SK-N-SH (cell line): ENCODE data around the gene GPR137B. TPM values are rescaled to one million over a fixed set of nuclear protein-coding genes. Genes with fewer than 3 reads are reported as not detected.

ENCODE experiments used
- CTCF ChIA-PET: fragments of 300-600, 350-600 bp; formaldehyde crosslinking; extraction: SDS; loops from one replicate; lab custom pipeline; 2021; lab: Yijun Ruan, JAX
- POLR2A ChIA-PET: fragments of 350-600 bp; sonication (Branson Sonifier 250); formaldehyde crosslinking; extraction: SDS; loops from one replicate; lab custom pipeline; 2020; ENCODE audit warnings: antibody characterized with exemption, inconsistent platforms; lab: Yijun Ruan, JAX
- DNase-seq: peaks from one replicate; pipeline ENCODE4 v3.0.0; 2012
- H2AFZ ChIP-seq: fragments of 200-600 bp; sonication (generic); 2 replicates; pipeline ENCODE4 v1.8.1; 2016; ENCODE audit warnings: antibody characterized with exemption, mild to moderate bottlenecking, low read depth
- H3F3A ChIP-seq: fragments of 200-600 bp; sonication (generic); replicated peaks from 2 replicates; pipeline ENCODE3; 2016; ENCODE audit warnings: antibody characterized with exemption, mild to moderate bottlenecking; ENCODE audit not compliant: insufficient read depth
- H3K27ac ChIP-seq, 2 experiments: fragments of 200-500 bp in 1 of 2; fragments of 200-600 bp in 1 of 2; sonication (Bioruptor generic) in 1 of 2; sonication (generic), shearing (Covaris generic) in 1 of 2; 2 replicates each; pipeline versions ENCODE4 v1.5.1 to v1.6.1; 2014 to 2016; ENCODE audit warnings: low read depth in 2 of 2, inconsistent platforms in 1 of 2, low read length in 1 of 2, mild to moderate bottlenecking in 1 of 2, mixed read lengths in 1 of 2
- H3K27me3 ChIP-seq: fragments of 200-600 bp; sonication (generic), shearing (Covaris generic); 2 replicates; pipeline ENCODE4 v1.6.1; 2016; ENCODE audit warnings: mixed run types; ENCODE audit not compliant: insufficient read depth
- H3K36me3 ChIP-seq, 2 experiments: fragments of 200-500 bp in 1 of 2; fragments of 200-600 bp in 1 of 2; sonication (Bioruptor generic) in 1 of 2; sonication (generic) in 1 of 2; replicated peaks in 1 of 2; 2 replicates each; pipeline versions ENCODE3 to v1.5.1; 2014 to 2016; ENCODE audit warnings: low read length in 1 of 2, mild to moderate bottlenecking in 1 of 2; ENCODE audit not compliant: insufficient read depth in 2 of 2, control insufficient read depth in 1 of 2
- H3K4me1 ChIP-seq, 2 experiments: fragments of 200-500 bp in 1 of 2; fragments of 200-600 bp in 1 of 2; sonication (Bioruptor generic) in 1 of 2; sonication (generic), shearing (Covaris generic) in 1 of 2; 2 replicates each; pipeline versions ENCODE4 v1.5.1 to v1.6.1; 2014 to 2016; ENCODE audit warnings: low read depth in 1 of 2, low read length in 1 of 2, mixed run types in 1 of 2; ENCODE audit not compliant: insufficient read depth in 2 of 2, control insufficient read depth in 1 of 2
- H3K4me2 ChIP-seq: fragments of 200-600 bp; sonication (generic), shearing (Covaris generic); 2 replicates; pipeline ENCODE4 v1.6.1; 2017; ENCODE audit warnings: mixed run types
- H3K4me3 ChIP-seq, 2 experiments: fragments of 200-500 bp in 1 of 2; fragments of 200-600 bp in 1 of 2; sonication (Bioruptor generic) in 1 of 2; sonication (generic), shearing (Covaris generic) in 1 of 2; 2 replicates each; pipeline versions ENCODE4 v1.5.1 to v1.8.1; 2014 to 2016; ENCODE audit warnings: low read depth in 2 of 2, inconsistent platforms in 1 of 2, low read length in 1 of 2, mild to moderate bottlenecking in 1 of 2, mixed read lengths in 1 of 2, moderate library complexity in 1 of 2
- H3K79me2 ChIP-seq: fragments of 200-600 bp; sonication (generic); 2 replicates; pipeline ENCODE4 v1.8.1; 2017; ENCODE audit warnings: mild to moderate bottlenecking; ENCODE audit not compliant: insufficient read depth
- H3K9ac ChIP-seq: fragments of 200-600 bp; sonication (generic); 2 replicates; pipeline ENCODE4 v1.6.1; 2017; ENCODE audit warnings: mixed run types
- H3K9me2 ChIP-seq: fragments of 200-600 bp; sonication (generic); 2 replicates; pipeline ENCODE4 v1.6.1; 2017; ENCODE audit warnings: mixed run types
- H3K9me3 ChIP-seq: fragments of 200-600 bp; sonication (generic); 2 replicates; pipeline ENCODE4 v1.6.1; 2017; ENCODE audit warnings: mixed run types, mild to moderate bottlenecking, moderate library complexity
- H4K20me1 ChIP-seq: fragments of 200-600 bp; sonication (generic); 2 replicates; pipeline ENCODE4 v1.6.1; 2017; ENCODE audit warnings: mild to moderate bottlenecking, mixed run types; ENCODE audit not compliant: insufficient read depth
- CTCF ChIP-seq: fragments of 200-600 bp; sonication (generic); IDR thresholded peaks from 2 replicates; pipeline ENCODE4 v1.6.1; 2017; ENCODE audit warnings: antibody characterized with exemption, mild to moderate bottlenecking, moderate library complexity
- IRF3 ChIP-seq: fragments of 150-350 bp; IDR thresholded peaks from 2 replicates; pipeline ENCODE4 v1.6.1; 2016; ENCODE audit warnings: mild to moderate bottlenecking, low read depth, low read length
- MAX ChIP-seq: IDR thresholded peaks from 2 replicates; pipeline ENCODE4 v1.4.0; 2012; ENCODE audit warnings: low read depth
- RAD21 ChIP-seq: IDR thresholded peaks from 2 replicates; pipeline ENCODE4 v1.6.1; 2012; ENCODE audit warnings: mild to moderate bottlenecking, low read length
- RXRA ChIP-seq: IDR thresholded peaks from 2 replicates; pipeline ENCODE4 v1.4.0; 2012; ENCODE audit warnings: low read depth, mild to moderate bottlenecking, borderline replicate concordance
- TEAD4 ChIP-seq: IDR thresholded peaks from 2 replicates; pipeline ENCODE4 v1.4.0; 2012; ENCODE audit warnings: mild to moderate bottlenecking, borderline replicate concordance; ENCODE audit not compliant: insufficient read depth
- YY1 ChIP-seq: IDR thresholded peaks from 2 replicates; pipeline ENCODE4 v1.4.0; 2012; ENCODE audit warnings: low read depth, mild to moderate bottlenecking
- WGBS: methylation state at CpG from one replicate; pipeline ENCODE4 v1.1.6; 2017; ENCODE audit warnings: low lambda C conversion rate; 5-methylcytosine and 5-hydroxymethylcytosine counted together
- polyA plus RNA-seq, 3 experiments: library from polyadenylated mRNA; depleted of rRNA; stranded (reverse); fragments of >200 nt; gene quantifications; 2 replicates each; pipeline ENCODE4 v1.2.3, GENCODE V29; 2012

Gene GPR137B
- polyA plus RNA-seq, 1 of the 3 experiments (the other 2 are of a cell fraction), result 7.0 TPM

- TF ChIP-seq YY1, result no peak
- TF ChIP-seq IRF3, result no peak
- TF ChIP-seq RAD21, result no peak
- TF ChIP-seq MAX, result 0 out of 2 replicates have a peak, but pooled peaks have one; percentile 7
- no peaks in the 10 kb centered on the region; the same call in 1 of the 2 replicates for H3K79me2 ChIP-seq
- peaks cover 5% of the 10 kb centered on the region for H3F3A ChIP-seq
- H3K27ac ChIP-seq, result no peak overlapping the region
- CTCF ChIA-PET, result interaction anchor here (1.3 kb wide), 1 partner anchor 98 kb away, joined by 3 read pairs; no protein-coding TSS in a partner anchor
- H3K9me3 ChIP-seq, result no peaks in the 10 kb centered on the region
- no peaks in the 10 kb centered on the region for H3K9me2 ChIP-seq
- H3K9ac ChIP-seq, result peak overlapping the region; percentile 18; the same call in 1 of the 2 replicates
- H3K27me3 ChIP-seq, result 0 out of 2 replicates have a peak, but pooled peaks cover 4% of the 10 kb centered on the region
- DNase-seq, result peak; percentile 76
- WGBS, result 1% methylated on average over 47 of the region's 67 CpGs
- H3K36me3 ChIP-seq, result no peaks in the 10 kb centered on the region
- POLR2A ChIA-PET, result interaction anchor here (0.9 kb wide), 1 partner anchor 139 kb away, joined by 3 read pairs; no protein-coding TSS in a partner anchor
- peak overlapping the region; percentile 100 for H3K4me2 ChIP-seq
- H3K4me3 ChIP-seq, result peak overlapping the region; percentile 77
- peak overlapping the region; percentile 99 for H2AFZ ChIP-seq
- H3K4me1 ChIP-seq, result peaks cover 10 to 21% of the 10 kb centered on the region in 2 experiments; a peak in 3 of 4 replicates
- no peaks in the 10 kb centered on the region for H4K20me1 ChIP-seq
These were observed 689 bp upstream of the GPR137B start for GRCh38 chr1:236141447-236142252.

GRCh38 chr1:236143104-236143948, 987 bp downstream of the GPR137B start:
- H3K4me1 ChIP-seq, result peaks cover 10 to 21% of the 10 kb centered on the region in 2 experiments; a peak in 3 of 4 replicates
- H3K27me3 ChIP-seq, result 0 out of 2 replicates have a peak, but pooled peaks cover 4% of the 10 kb centered on the region
- peak overlapping the region; percentile 65 for H3K9ac ChIP-seq
- peak overlapping the region; percentile 100 for H3K4me2 ChIP-seq
- no peak overlapping the region for H3K27ac ChIP-seq
- 60% methylated on average over 12 of the region's 39 CpGs for WGBS
- H4K20me1 ChIP-seq, result no peaks in the 10 kb centered on the region
- H2AFZ ChIP-seq, result peak overlapping the region; percentile 97
- peak overlapping the region; percentile 77 to 95 for H3K4me3 ChIP-seq
- peak; percentile 70 for DNase-seq
- H3F3A ChIP-seq, result peaks cover 5% of the 10 kb centered on the region
- no peaks in the 10 kb centered on the region for H3K9me3 ChIP-seq
- POLR2A ChIA-PET, result no interaction called here
- H3K36me3 ChIP-seq, result no peaks in the 10 kb centered on the region
- H3K9me2 ChIP-seq, result no peaks in the 10 kb centered on the region
- TF ChIP-seq CTCF, result no peak
- TF ChIP-seq MAX, result peak; percentile 4; the same call in 1 of the 2 replicates
- TF ChIP-seq TEAD4, result no peak
- TF ChIP-seq RXRA, result no peak
- H3K79me2 ChIP-seq, result no peaks in the 10 kb centered on the region; the same call in 1 of the 2 replicates
- CTCF ChIA-PET, result interaction anchor here (1.2 kb wide), 1 partner anchor 304 kb away, joined by 3 read pairs; no protein-coding TSS in a partner anchor
